Neural crest cell (in vitro differentiated cells): ENCODE results near the gene HFM1. TPM values are rescaled to one million over a fixed set of nuclear protein-coding genes. Genes with fewer than 3 reads are reported as not detected.
A peak's percentile ranks its signal among the peaks of the same experiment; 100 is the strongest.

Source experiments
- DNase-seq: peaks from one replicate; pipeline ENCODE4 v3.0.0; 2021; ENCODE audit warnings: low read depth, mixed read lengths, low spot score
- H3K27ac Mint-ChIP-seq: one replicate; pipeline ENCODE4 v1.8.0; 2021; ENCODE audit warnings: mild to moderate bottlenecking, mixed read lengths; ENCODE audit not compliant: unreplicated experiment
- H3K27me3 Mint-ChIP-seq: 2 replicates; pipeline ENCODE4 v1.8.0; 2021; ENCODE audit warnings: low read depth, mild to moderate bottlenecking, mixed read lengths
- H3K36me3 Mint-ChIP-seq: 2 replicates; pipeline ENCODE4 v1.8.0; 2021; ENCODE audit warnings: low read depth, mild to moderate bottlenecking, mixed read lengths
- H3K4me1 Mint-ChIP-seq: 2 replicates; pipeline ENCODE4 v1.8.0; 2021; ENCODE audit warnings: mixed read lengths
- H3K4me3 Mint-ChIP-seq: one replicate; pipeline ENCODE4 v1.8.0; 2021; ENCODE audit warnings: mild to moderate bottlenecking, mixed read lengths
- H3K9me3 Mint-ChIP-seq: 2 replicates; pipeline ENCODE4 v1.8.0; 2021; ENCODE audit warnings: mixed read lengths
- total RNA-seq: library from RNA; stranded (reverse); gene quantifications from 2 replicates; pipeline ENCODE4 v1.2.1, GENCODE V29; 2021
- TF ChIP-seq, protein P1 (sequence below): fragments of 200-600 bp; sonication (generic); conservative IDR thresholded peaks from 2 replicates; pipeline ENCODE4 v1.5.0; 2021; ENCODE audit warnings: antibody characterized with exemption, mild to moderate bottlenecking

HFM1 gene
- total RNA-seq, 1 donor from 2014 or later, result 6.6 TPM

DNA sequence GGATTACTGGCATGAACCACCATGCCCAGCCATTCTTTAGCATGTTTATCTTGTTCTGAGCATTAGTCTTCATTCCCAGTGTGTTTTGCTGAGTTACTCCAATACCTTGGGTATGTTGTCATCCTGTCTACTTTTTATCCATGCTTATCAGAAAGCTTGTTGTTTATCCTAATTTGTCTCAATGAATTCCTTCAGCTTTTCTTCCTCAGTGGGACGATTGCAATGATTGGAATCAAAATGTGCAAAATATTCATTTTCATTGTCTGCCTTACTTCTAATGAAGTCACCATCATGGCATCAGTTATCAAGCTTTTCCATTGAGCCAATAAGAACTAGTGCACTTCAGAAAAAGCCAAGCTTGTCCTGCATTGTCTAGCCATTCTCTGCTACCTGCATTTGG, 170.5 kb downstream of the HFM1 start:
- Mint-ChIP-seq H3K4me3 (no peak overlapping the region), H3K27me3 (peaks cover 2% of the 10 kb centered on the region), H3K9me3 (no peaks in the 10 kb centered on the region), H3K27ac (no peak overlapping the region), H3K4me1 (no peaks in the 10 kb centered on the region), H3K36me3 (no peaks in the 10 kb centered on the region)
- no peak for DNase-seq
- TF ChIP-seq, protein P1, sequence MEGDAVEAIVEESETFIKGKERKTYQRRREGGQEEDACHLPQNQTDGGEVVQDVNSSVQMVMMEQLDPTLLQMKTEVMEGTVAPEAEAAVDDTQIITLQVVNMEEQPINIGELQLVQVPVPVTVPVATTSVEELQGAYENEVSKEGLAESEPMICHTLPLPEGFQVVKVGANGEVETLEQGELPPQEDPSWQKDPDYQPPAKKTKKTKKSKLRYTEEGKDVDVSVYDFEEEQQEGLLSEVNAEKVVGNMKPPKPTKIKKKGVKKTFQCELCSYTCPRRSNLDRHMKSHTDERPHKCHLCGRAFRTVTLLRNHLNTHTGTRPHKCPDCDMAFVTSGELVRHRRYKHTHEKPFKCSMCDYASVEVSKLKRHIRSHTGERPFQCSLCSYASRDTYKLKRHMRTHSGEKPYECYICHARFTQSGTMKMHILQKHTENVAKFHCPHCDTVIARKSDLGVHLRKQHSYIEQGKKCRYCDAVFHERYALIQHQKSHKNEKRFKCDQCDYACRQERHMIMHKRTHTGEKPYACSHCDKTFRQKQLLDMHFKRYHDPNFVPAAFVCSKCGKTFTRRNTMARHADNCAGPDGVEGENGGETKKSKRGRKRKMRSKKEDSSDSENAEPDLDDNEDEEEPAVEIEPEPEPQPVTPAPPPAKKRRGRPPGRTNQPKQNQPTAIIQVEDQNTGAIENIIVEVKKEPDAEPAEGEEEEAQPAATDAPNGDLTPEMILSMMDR, result no peak

DNA sequence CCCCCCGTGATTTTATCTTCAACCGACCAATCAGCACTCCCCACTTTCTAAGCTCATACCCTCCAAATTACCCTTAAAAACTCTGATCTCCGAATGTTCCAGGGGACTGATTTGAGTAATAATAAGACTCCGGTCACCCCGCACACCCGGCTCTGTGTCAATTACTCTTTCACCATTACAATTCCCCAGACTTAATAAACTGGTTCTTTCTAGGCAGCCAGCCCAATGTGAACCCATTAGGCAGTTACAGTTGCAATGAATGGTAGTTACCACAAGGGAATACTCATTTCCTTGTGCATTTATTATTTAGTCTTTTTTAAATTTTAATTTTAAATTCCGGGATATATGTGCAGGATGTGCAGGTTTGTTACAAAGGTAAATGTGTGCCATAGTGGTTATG, 177.9 kb downstream of the HFM1 start:
- Mint-ChIP-seq H3K27ac (no peak overlapping the region), H3K27me3 (no peaks in the 10 kb centered on the region), H3K4me3 (no peak overlapping the region), H3K9me3 (peaks cover 7% of the 10 kb centered on the region), H3K36me3 (peaks cover 7% of the 10 kb centered on the region), H3K4me1 (no peaks in the 10 kb centered on the region)
- TF ChIP-seq, protein P1, result peak; percentile 49
- DNase-seq, result no peak

DNA sequence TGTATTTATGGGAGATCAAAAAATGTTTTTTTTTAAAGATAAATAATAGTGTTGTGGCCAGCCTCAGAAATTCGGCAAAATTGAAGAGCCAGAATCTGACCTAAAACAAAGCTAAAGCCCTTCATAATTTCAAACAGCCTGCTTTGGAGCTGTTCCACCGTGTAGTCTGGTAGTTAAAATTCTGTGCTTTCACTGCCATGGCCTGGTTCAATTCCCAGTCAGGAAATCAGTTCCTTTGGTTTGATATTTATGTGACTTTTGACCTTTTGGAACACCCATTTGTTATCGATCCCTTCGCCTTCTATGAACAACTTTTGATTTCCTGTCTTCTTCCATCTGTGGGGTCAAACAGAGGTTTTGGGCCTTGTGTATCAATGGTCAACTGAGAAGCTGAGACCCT, 179.8 kb downstream of the HFM1 start:
- no peak for DNase-seq

DNA sequence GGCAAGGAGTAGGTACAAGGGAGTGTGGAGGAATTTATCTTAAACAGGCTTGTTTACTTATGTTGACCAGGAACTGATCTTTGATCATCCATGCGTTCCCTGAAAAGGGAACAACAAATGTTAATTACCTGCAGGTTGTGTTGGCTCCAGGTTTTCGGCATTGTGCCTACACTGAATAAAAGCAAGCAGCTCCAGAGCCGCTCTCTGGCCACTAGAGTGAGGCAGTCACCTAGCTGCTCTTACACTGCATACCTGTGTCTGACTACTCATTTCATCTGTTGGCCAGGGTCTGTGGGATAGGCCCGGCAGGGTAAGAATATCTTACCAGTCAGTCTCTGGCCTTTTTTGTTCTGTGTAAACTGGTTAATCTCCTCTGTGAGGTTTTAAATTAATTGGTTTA, 183.6 kb downstream of the HFM1 start:
- Mint-ChIP-seq H3K4me3 (no peak overlapping the region), H3K4me1 (no peaks in the 10 kb centered on the region), H3K36me3 (peaks cover 9% of the 10 kb centered on the region), H3K27ac (no peak overlapping the region), H3K27me3 (no peaks in the 10 kb centered on the region), H3K9me3 (peaks cover 17% of the 10 kb centered on the region)
- no peak for DNase-seq
- TF ChIP-seq, protein P1, result no peak

More for the DNA sequence above, 179.8 kb downstream of the HFM1 start:
- H3K9me3 Mint-ChIP-seq, result peaks cover 12% of the 10 kb centered on the region
- H3K27me3 Mint-ChIP-seq, result no peaks in the 10 kb centered on the region
- peaks cover 11% of the 10 kb centered on the region for H3K36me3 Mint-ChIP-seq
- H3K27ac Mint-ChIP-seq, result no peak overlapping the region
- H3K4me3 Mint-ChIP-seq, result no peak overlapping the region
- TF ChIP-seq, protein P1, result no peak
- no peaks in the 10 kb centered on the region for H3K4me1 Mint-ChIP-seq

DNA sequence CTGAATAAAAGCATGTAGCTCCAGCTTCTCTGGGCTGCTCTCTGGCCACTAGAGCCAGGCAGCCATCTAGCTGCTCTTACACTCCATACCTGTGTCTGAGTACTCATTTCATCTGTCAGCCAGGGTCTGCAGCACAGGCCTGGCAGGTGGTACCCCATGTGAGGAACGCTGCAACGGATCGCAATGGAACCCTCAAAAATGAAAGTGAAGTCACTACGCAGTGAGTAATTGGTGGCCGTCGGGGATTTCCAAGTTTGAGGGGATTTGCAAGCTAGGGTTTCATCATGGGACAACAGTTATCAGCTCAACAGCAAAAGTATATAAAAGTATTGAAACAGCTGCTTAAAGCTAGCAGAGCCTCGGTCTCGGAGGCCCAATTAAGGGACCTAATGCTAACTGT, 186.7 kb downstream of the HFM1 start:
- Mint-ChIP-seq H3K9me3 (peaks cover 14% of the 10 kb centered on the region), H3K4me1 (no peaks in the 10 kb centered on the region), H3K4me3 (no peak overlapping the region), H3K27me3 (no peaks in the 10 kb centered on the region), H3K36me3 (peaks cover 7% of the 10 kb centered on the region), H3K27ac (no peak overlapping the region)
- TF ChIP-seq, protein P1, result no peak
- no peak for DNase-seq

Other genes starting within 250 kb of the HFM1 start
- 62.8 and 64.8 TPM in 2 replicates for gene CDC7, start 96.0 kb upstream of the HFM1 start, total RNA-seq